Gastrocnemius medialis (tissue), 4 donors: ENCODE results near the gene ZNF296.

ENCODE experiments used
- POLR2A ChIP-seq, 2 donors: fragments of 450-650 bp; IDR thresholded peaks; one replicate each; pipeline ENCODE4 v1.6.1; 2017; ENCODE audit warnings: antibody characterized with exemption in 2 of 2, mild to moderate bottlenecking in 2 of 2, moderate library complexity in 2 of 2
- TF ChIP-seq, protein P1 (sequence below), 5 experiments: fragments of 450-650 bp in 3 of 5; fragments of 200-600 bp in 2 of 5; sonication (generic) in 2 of 5; IDR thresholded peaks in 4 of 5; conservative IDR thresholded peaks in 1 of 5; 1 replicate in 4 of 5; 2 replicates in 1 of 5; pipeline ENCODE4 v1.5.1; 2016 to 2019; ENCODE audit warnings: antibody characterized with exemption in 5 of 5, mild to moderate bottlenecking in 3 of 5, moderate library complexity in 3 of 5

DNA sequence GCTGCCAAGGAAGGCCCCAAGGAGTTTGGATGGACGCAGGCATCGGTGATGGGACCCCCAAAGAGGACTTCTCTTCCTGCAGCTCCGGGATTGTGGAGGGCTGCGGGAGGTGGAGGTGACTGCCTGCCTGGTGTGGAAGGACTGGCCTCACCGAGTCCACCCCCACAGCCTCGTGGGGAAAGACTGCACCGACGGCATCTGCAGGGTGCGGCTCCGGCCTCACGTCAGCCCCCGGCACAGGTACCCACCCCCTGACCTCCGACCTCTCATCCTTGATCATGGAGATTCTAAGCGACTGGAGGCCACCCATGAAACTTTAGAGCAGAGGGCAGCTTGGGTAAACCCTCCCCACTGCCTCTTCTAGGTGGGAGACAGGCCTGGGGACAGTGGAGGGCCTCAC is 54.3 kb downstream of the ZNF296 start:
- no peak for TF ChIP-seq POLR2A (IDR thresholded peaks at IDR 0.05)
- TF ChIP-seq, protein P1, sequence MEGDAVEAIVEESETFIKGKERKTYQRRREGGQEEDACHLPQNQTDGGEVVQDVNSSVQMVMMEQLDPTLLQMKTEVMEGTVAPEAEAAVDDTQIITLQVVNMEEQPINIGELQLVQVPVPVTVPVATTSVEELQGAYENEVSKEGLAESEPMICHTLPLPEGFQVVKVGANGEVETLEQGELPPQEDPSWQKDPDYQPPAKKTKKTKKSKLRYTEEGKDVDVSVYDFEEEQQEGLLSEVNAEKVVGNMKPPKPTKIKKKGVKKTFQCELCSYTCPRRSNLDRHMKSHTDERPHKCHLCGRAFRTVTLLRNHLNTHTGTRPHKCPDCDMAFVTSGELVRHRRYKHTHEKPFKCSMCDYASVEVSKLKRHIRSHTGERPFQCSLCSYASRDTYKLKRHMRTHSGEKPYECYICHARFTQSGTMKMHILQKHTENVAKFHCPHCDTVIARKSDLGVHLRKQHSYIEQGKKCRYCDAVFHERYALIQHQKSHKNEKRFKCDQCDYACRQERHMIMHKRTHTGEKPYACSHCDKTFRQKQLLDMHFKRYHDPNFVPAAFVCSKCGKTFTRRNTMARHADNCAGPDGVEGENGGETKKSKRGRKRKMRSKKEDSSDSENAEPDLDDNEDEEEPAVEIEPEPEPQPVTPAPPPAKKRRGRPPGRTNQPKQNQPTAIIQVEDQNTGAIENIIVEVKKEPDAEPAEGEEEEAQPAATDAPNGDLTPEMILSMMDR (IDR thresholded peaks at IDR 0.05 in 4 of 5, conservative IDR thresholded peaks at IDR 0.05 in 1 of 5), result no peak
